ENCODE results near the gene RNF144A.
"Not testable (repeated sequence)": the region's sequence is repeated elsewhere in the genome, so short reads cannot be mapped to it uniquely, and the experiment has no call there.

The RNF144A gene

DNA sequence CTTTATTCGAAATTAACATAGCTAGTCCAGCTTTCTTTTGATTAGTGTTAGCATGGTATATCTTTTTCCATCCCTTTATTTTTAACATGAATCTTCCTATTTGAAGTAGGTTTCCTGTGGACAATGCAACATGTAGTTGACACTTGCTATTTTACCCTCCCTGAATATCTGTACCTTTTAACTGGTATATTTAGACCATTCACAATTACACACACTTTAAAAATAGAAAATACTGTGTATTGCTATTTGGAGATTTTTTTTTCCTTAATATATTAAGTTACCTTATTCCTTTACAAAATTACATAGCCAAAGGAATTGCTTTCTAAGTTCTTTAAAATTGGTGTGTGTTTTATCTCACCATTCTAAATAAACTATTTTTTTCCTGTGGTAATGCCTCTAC is 15.0 kb downstream of the RNF144A start:
- DNase-seq (ENCODE audit: low read depth), result no peak
- TF ChIP-seq, protein P1, sequence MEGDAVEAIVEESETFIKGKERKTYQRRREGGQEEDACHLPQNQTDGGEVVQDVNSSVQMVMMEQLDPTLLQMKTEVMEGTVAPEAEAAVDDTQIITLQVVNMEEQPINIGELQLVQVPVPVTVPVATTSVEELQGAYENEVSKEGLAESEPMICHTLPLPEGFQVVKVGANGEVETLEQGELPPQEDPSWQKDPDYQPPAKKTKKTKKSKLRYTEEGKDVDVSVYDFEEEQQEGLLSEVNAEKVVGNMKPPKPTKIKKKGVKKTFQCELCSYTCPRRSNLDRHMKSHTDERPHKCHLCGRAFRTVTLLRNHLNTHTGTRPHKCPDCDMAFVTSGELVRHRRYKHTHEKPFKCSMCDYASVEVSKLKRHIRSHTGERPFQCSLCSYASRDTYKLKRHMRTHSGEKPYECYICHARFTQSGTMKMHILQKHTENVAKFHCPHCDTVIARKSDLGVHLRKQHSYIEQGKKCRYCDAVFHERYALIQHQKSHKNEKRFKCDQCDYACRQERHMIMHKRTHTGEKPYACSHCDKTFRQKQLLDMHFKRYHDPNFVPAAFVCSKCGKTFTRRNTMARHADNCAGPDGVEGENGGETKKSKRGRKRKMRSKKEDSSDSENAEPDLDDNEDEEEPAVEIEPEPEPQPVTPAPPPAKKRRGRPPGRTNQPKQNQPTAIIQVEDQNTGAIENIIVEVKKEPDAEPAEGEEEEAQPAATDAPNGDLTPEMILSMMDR (IDR thresholded peaks at IDR 0.05; ENCODE audit: low read depth, low read length), result no peak
- TF ChIP-seq MYC (IDR thresholded peaks at IDR 0.05; ENCODE audit: low read depth, low read length) (no peak), POLR2A (IDR thresholded peaks at IDR 0.05; ENCODE audit: extremely low read depth, insufficient read length) (no peak)
- TF ChIP-seq, protein P2, sequence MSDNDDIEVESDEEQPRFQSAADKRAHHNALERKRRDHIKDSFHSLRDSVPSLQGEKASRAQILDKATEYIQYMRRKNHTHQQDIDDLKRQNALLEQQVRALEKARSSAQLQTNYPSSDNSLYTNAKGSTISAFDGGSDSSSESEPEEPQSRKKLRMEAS (IDR thresholded peaks at IDR 0.05; ENCODE audit: low read depth, low read length), result no peak
- no peak overlapping the region for H3K4me3 ChIP-seq (ENCODE audit: low read depth, low read length)

DNA sequence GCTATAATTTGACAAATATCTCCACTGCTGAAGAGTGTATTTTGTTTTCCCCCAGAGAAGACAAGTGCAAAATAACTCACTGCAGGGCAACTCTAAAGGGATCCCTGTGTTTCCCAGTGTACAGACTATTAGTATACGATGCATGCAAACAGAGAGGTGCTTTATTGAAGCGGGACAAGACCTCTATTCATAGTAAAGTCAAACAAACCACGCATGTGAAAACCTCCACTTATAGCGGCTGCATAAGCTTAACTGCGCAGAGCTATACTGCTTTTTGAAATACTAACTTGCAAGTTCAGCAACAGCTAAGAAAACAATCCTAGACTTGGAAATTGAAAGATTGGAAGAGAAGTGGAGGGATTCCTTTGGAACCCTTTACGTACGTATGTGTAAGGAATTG is 15.6 kb downstream of the RNF144A start:
- TF ChIP-seq POLR2A (IDR thresholded peaks at IDR 0.05; ENCODE audit: extremely low read depth, insufficient read length) (no peak), MYC (IDR thresholded peaks at IDR 0.05; ENCODE audit: low read depth, low read length) (no peak)
- TF ChIP-seq, protein P2 (IDR thresholded peaks at IDR 0.05; ENCODE audit: low read depth, low read length), result no peak
- TF ChIP-seq, protein P1 (IDR thresholded peaks at IDR 0.05; ENCODE audit: low read depth, low read length), result no peak
- H3K4me3 ChIP-seq (ENCODE audit: low read depth, low read length), result no peak overlapping the region
- no peak for DNase-seq (ENCODE audit: low read depth)

DNA sequence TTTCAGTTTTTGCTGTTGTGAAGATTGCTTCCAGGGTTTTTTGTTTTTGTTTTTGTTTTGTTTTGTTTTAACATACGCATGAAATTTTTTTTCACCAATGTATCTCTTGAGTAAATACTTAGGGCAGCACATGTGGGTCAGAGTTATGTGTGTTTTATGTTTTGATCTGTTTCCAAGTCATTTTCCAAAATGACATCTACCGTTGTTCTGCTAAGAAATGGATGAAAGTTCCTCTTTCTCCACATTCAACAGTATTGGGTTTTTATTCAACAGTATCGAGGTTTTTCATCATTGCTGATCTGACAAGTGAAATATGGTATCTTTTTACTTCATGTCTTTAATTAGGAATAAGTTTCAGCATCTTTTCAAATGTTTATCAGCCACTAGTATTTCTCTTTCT is 16.7 kb downstream of the RNF144A start:
- TF ChIP-seq POLR2A (IDR thresholded peaks at IDR 0.05; ENCODE audit: extremely low read depth, insufficient read length) (no peak), MYC (IDR thresholded peaks at IDR 0.05; ENCODE audit: low read depth, low read length) (no peak)
- TF ChIP-seq, protein P1 (IDR thresholded peaks at IDR 0.05; ENCODE audit: low read depth, low read length), result no peak
- TF ChIP-seq, protein P2 (IDR thresholded peaks at IDR 0.05; ENCODE audit: low read depth, low read length), result no peak
- H3K4me3 ChIP-seq (ENCODE audit: low read depth, low read length), result no peak overlapping the region
- DNase-seq (ENCODE audit: low read depth), result peak; percentile 24

DNA sequence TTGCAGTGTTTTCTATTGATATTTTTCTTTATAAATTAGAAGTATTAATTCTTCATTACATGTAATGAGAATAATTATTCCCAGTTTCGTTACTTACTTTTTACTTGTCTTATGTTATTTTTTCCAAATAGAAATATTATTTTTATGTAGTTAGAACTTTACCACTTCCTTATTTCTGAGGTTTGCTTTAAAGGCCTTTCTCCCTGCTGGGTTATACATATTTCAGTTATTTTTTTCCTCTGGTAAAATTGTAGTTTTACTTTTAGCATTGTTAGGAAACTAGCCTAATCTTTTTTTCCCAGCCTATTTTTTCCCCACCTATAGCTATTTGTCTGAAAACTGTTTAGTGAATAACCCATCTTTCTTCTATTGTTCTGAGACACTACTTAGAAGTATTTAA is 17.1 kb downstream of the RNF144A start:
- DNase-seq (ENCODE audit: low read depth), result peak; percentile 30
- no peak overlapping the region for H3K4me3 ChIP-seq (ENCODE audit: low read depth, low read length)
- TF ChIP-seq, protein P1 (IDR thresholded peaks at IDR 0.05; ENCODE audit: low read depth, low read length), result no peak
- no peak for TF ChIP-seq MYC (IDR thresholded peaks at IDR 0.05; ENCODE audit: low read depth, low read length)
- TF ChIP-seq, protein P2 (IDR thresholded peaks at IDR 0.05; ENCODE audit: low read depth, low read length), result no peak
- no peak for TF ChIP-seq POLR2A (IDR thresholded peaks at IDR 0.05; ENCODE audit: extremely low read depth, insufficient read length)

DNA sequence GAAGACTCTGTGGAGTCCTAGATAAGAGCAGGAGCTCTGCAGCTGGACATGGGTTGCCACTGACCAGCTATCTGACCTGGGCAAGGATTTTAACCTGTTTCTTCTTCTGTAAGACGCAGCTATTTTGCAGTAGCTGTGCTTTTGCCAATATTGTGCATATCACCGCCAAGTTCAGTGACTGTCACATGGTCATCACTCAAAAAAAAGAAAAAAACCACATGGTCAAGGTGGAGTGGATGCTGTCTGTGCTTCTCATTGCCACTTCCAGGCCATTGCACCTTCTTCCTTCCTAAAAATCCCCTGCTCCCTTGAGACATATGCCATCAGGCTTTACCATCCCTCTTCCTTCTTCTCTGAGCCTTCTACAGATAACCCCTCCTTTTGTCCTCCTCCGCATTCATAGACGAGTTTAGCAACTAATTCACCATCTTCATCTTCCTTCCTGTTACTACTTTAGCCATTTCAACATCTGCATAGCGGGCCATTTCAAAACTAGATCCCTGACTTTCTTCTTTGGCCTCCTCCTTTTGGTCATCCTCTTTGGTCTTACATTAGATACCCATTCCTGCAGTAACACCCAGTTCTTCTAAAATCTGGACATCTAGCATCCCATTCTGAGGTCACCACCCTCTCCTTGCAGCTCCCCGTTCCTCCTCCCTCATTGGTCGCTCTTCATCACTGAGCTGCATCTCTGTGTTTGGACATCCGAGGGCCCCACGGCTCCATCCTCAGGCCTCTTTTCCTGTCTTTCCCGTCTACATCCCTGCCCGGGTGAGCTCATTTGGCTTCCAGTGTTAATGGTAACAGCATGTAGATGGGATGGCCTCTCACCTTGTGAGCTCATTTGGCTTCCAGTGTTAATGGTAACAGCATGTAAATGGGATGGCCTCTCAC is 17.8 kb downstream of the RNF144A start:
- no peak overlapping the region for H3K4me3 ChIP-seq (ENCODE audit: low read depth, low read length)
- peak; percentile 84 for DNase-seq (ENCODE audit: low read depth)
- TF ChIP-seq, protein P1 (IDR thresholded peaks at IDR 0.05; ENCODE audit: low read depth, low read length), result no peak
- peak; percentile 49; the same call in 1 of the 2 replicates for TF ChIP-seq MYC (IDR thresholded peaks at IDR 0.05; ENCODE audit: low read depth, low read length)
- TF ChIP-seq, protein P2 (IDR thresholded peaks at IDR 0.05; ENCODE audit: low read depth, low read length), result peak; percentile 89
- TF ChIP-seq POLR2A (IDR thresholded peaks at IDR 0.05; ENCODE audit: extremely low read depth, insufficient read length), result no peak

DNA sequence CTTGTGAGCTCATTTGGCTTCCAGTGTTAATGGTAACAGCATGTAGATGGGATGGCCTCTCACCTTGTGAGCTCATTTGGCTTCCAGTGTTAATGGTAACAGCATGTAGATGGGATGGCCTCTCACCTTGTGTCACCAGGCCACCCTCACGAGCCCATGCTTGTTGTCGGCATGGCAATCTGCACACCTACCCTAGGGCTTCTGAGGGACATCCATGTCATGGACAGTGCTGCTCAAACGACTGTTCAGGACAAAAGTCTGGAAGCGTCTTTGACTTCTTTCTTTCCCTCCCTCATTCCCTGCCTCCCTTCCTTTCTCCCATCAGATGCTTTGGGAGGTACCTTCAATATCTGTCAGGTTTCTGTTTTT is 18.4 kb downstream of the RNF144A start:
- DNase-seq (ENCODE audit: low read depth); H3K4me3 ChIP-seq (ENCODE audit: low read depth, low read length): not testable (repeated sequence)

Data from NB4 (cell line).